Liver (tissue), 3 donors: ENCODE results near the gene KRT86.

Source experiments
- CTCF ChIP-seq: fragments of 150-350 bp; IDR thresholded peaks from 2 replicates; pipeline ENCODE4 v1.5.1; 2017; ENCODE audit warnings: improper control_type of control experiment, low read depth, low read length; ENCODE audit not compliant: missing input control
- GABPA ChIP-seq, 2 donors: IDR thresholded peaks in 1 of 2; conservative IDR thresholded peaks in 1 of 2; 2 replicates each; pipeline ENCODE4 v1.6.1; 2016; ENCODE audit warnings: antibody characterized with exemption in 2 of 2, mild to moderate bottlenecking in 1 of 2, moderate library complexity in 1 of 2
- JUND ChIP-seq, 2 donors: IDR thresholded peaks; 2 replicates each; pipeline ENCODE4 v1.6.1; 2016; ENCODE audit warnings: antibody characterized with exemption in 2 of 2
- donor health status: healthy.
- donor health status: healthy.

GRCh38 chr12:52255926-52256583, 18.4 kb upstream of the KRT86 start:
- TF ChIP-seq CTCF (no peak), JUND (IDR thresholded peaks at IDR 0.05) (no peak), GABPA (IDR thresholded peaks at IDR 0.05 in 1 of 2, conservative IDR thresholded peaks at IDR 0.05 in 1 of 2) (no peak)
